Measurements from ENCODE around the gene LMF1.

The LMF1 gene

GRCh38 chr16:985646-986400, 15.0 kb upstream of the LMF1 start:
- H3K4me2 ChIP-seq (ENCODE audit: low read length): no peak overlapping the region
- no peak overlapping the region for H3K27ac ChIP-seq (ENCODE audit: low read depth, low read length)
- H3K4me1 ChIP-seq (ENCODE audit: control insufficient read depth, low read length): no peaks in the 10 kb centered on the region
- H3K36me3 ChIP-seq (ENCODE audit: control insufficient read depth, low read length): no peaks in the 10 kb centered on the region
- H3K9me3 ChIP-seq (ENCODE audit: control insufficient read depth, insufficient read depth, low read length): no peaks in the 10 kb centered on the region
- H3K4me3 ChIP-seq (ENCODE audit: low read length): no peak overlapping the region
- no peaks in the 10 kb centered on the region for H3K79me2 ChIP-seq (ENCODE audit: control insufficient read depth, low read length)
- no peak for TF ChIP-seq CTCF (IDR thresholded peaks at IDR 0.05; ENCODE audit: low read depth, low read length, poor library complexity, severe bottlenecking)
- no peak for TF ChIP-seq EZH2phosphoT487 (IDR thresholded peaks at IDR 0.05; ENCODE audit: borderline replicate concordance, low read length)
- no peaks in the 10 kb centered on the region for H3K27me3 ChIP-seq (ENCODE audit: control insufficient read depth, low read length)
- H4K20me1 ChIP-seq (ENCODE audit: control insufficient read depth, insufficient read depth, low read depth, low read length): no peaks in the 10 kb centered on the region
- H3F3A ChIP-seq (ENCODE audit: control insufficient read depth, insufficient read depth): no peaks in the 10 kb centered on the region
- no peaks in the 10 kb centered on the region for H3K9me2 ChIP-seq (replicated peaks; ENCODE audit: control insufficient read depth, low read length)

- Histone ChIP-seq H3K9me3 (ENCODE audit: control insufficient read depth, insufficient read depth, low read length) (no peaks in the 10 kb centered on the region), H3K79me2 (ENCODE audit: control insufficient read depth, low read length) (no peaks in the 10 kb centered on the region), H3K27ac (ENCODE audit: low read depth, low read length) (no peak overlapping the region), H3F3A (ENCODE audit: control insufficient read depth, insufficient read depth) (no peaks in the 10 kb centered on the region), H4K20me1 (ENCODE audit: control insufficient read depth, insufficient read depth, low read depth, low read length) (no peaks in the 10 kb centered on the region), H3K9me2 (replicated peaks; ENCODE audit: control insufficient read depth, low read length) (no peaks in the 10 kb centered on the region), H3K36me3 (ENCODE audit: control insufficient read depth, low read length) (no peaks in the 10 kb centered on the region), H3K4me1 (ENCODE audit: control insufficient read depth, low read length) (peaks cover 3% of the 10 kb centered on the region; the same call in 1 of the 2 replicates), H3K4me3 (ENCODE audit: low read length) (no peak overlapping the region), H3K27me3 (ENCODE audit: control insufficient read depth, low read length) (no peaks in the 10 kb centered on the region), H3K4me2 (ENCODE audit: low read length) (no peak overlapping the region)
- TF ChIP-seq EZH2phosphoT487 (IDR thresholded peaks at IDR 0.05; ENCODE audit: borderline replicate concordance, low read length): no peak
- TF ChIP-seq CTCF (IDR thresholded peaks at IDR 0.05; ENCODE audit: low read depth, low read length, poor library complexity, severe bottlenecking): no peak
Observed at GRCh38 chr16:984736-985636, 14.2 kb upstream of the LMF1 start.

- H3K4me1 ChIP-seq (ENCODE audit: control insufficient read depth, low read length): peaks cover 8% of the 10 kb centered on the region
- H3K27me3 ChIP-seq (ENCODE audit: control insufficient read depth, low read length): no peaks in the 10 kb centered on the region
- no peaks in the 10 kb centered on the region for H4K20me1 ChIP-seq (ENCODE audit: control insufficient read depth, insufficient read depth, low read depth, low read length)
- H3K4me3 ChIP-seq (ENCODE audit: low read length): no peak overlapping the region
- H3K9me3 ChIP-seq (ENCODE audit: control insufficient read depth, insufficient read depth, low read length): no peaks in the 10 kb centered on the region
- TF ChIP-seq CTCF (IDR thresholded peaks at IDR 0.05; ENCODE audit: low read depth, low read length, poor library complexity, severe bottlenecking) (no peak), EZH2phosphoT487 (IDR thresholded peaks at IDR 0.05; ENCODE audit: borderline replicate concordance, low read length) (no peak)
- no peaks in the 10 kb centered on the region for H3K36me3 ChIP-seq (ENCODE audit: control insufficient read depth, low read length)
- no peak overlapping the region for H3K4me2 ChIP-seq (ENCODE audit: low read length)
- H3K79me2 ChIP-seq (ENCODE audit: control insufficient read depth, low read length): no peaks in the 10 kb centered on the region
- H3K27ac ChIP-seq (ENCODE audit: low read depth, low read length): no peak overlapping the region
- H3K9me2 ChIP-seq (replicated peaks; ENCODE audit: control insufficient read depth, low read length): no peaks in the 10 kb centered on the region
- H3F3A ChIP-seq (ENCODE audit: control insufficient read depth, insufficient read depth): no peaks in the 10 kb centered on the region
Observed at GRCh38 chr16:984121-984694, 13.4 kb upstream of the LMF1 start.

Data from DOHH2 (cell line).